ENCODE results near the gene MAP4K1.

The MAP4K1 gene

DNA sequence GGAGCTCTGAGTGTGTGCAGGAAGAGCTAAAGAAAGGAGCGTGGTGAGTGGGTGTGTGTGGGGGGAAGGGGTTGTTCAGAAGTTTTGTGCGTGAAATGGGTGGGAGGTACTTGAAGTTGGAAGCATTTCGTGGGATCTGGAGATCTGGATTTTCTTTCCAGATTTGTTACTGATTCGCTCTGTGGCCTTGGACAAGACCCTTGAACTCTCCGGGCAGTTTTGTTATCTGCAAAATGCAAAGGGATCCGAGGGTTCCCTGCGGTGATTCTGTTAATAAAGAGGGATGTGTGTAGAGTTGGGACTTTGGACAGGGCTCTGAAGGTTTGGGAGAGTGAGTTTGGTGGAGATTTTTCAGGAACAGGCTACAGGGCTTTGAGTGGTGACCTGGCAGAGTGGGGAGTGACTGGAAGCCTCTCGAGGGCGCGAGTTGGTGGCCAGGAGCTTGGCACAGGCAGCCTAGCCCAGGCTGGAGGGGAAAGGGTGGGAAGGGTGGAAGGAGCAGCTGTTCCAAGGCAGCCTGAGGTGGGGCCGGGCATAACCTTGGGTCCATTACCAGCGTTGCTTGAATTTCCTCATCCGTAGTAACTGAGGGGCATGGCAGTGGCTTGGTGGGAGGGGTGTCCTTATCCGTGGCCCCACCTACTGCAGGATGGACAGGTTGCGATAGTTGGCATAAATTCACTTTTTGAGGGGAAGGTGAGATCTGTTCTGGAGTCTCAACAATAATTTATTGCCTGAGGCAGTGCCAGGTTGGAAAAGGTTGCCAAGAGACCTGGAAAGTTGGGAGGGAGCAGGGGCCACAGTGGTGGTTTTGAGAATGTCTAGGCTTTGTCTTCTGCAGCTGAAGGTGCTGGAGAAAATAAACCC, 31.8 kb upstream of the MAP4K1 start:
- DNase-seq (ENCODE audit: low read depth in 1 of 2, low spot score in 1 of 2) = peak in 1 of 2 experiments; percentile 38
- TF ChIP-seq GABPA (IDR thresholded peaks at IDR 0.05; ENCODE audit: low read depth) (no peak), SPI1 (IDR thresholded peaks at IDR 0.05; ENCODE audit: borderline replicate concordance, low read depth) (no peak), POLR2AphosphoS5 (IDR thresholded peaks at IDR 0.05; ENCODE audit: low read depth) (no peak)
- TF ChIP-seq, protein P1, sequence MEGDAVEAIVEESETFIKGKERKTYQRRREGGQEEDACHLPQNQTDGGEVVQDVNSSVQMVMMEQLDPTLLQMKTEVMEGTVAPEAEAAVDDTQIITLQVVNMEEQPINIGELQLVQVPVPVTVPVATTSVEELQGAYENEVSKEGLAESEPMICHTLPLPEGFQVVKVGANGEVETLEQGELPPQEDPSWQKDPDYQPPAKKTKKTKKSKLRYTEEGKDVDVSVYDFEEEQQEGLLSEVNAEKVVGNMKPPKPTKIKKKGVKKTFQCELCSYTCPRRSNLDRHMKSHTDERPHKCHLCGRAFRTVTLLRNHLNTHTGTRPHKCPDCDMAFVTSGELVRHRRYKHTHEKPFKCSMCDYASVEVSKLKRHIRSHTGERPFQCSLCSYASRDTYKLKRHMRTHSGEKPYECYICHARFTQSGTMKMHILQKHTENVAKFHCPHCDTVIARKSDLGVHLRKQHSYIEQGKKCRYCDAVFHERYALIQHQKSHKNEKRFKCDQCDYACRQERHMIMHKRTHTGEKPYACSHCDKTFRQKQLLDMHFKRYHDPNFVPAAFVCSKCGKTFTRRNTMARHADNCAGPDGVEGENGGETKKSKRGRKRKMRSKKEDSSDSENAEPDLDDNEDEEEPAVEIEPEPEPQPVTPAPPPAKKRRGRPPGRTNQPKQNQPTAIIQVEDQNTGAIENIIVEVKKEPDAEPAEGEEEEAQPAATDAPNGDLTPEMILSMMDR (IDR thresholded peaks at IDR 0.05; ENCODE audit: insufficient read depth, low read length) = no peak
- TF ChIP-seq, protein P2, sequence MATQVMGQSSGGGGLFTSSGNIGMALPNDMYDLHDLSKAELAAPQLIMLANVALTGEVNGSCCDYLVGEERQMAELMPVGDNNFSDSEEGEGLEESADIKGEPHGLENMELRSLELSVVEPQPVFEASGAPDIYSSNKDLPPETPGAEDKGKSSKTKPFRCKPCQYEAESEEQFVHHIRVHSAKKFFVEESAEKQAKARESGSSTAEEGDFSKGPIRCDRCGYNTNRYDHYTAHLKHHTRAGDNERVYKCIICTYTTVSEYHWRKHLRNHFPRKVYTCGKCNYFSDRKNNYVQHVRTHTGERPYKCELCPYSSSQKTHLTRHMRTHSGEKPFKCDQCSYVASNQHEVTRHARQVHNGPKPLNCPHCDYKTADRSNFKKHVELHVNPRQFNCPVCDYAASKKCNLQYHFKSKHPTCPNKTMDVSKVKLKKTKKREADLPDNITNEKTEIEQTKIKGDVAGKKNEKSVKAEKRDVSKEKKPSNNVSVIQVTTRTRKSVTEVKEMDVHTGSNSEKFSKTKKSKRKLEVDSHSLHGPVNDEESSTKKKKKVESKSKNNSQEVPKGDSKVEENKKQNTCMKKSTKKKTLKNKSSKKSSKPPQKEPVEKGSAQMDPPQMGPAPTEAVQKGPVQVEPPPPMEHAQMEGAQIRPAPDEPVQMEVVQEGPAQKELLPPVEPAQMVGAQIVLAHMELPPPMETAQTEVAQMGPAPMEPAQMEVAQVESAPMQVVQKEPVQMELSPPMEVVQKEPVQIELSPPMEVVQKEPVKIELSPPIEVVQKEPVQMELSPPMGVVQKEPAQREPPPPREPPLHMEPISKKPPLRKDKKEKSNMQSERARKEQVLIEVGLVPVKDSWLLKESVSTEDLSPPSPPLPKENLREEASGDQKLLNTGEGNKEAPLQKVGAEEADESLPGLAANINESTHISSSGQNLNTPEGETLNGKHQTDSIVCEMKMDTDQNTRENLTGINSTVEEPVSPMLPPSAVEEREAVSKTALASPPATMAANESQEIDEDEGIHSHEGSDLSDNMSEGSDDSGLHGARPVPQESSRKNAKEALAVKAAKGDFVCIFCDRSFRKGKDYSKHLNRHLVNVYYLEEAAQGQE (IDR thresholded peaks at IDR 0.05; ENCODE audit: insufficient replicate concordance, low read depth) = no peak
- Histone ChIP-seq H3K27ac (replicated peaks) (peak overlapping the region; percentile 95), H3K4me3 (replicated peaks; ENCODE audit: insufficient read depth, low read length) (peak overlapping the region; percentile 95), H3K27me3 (ENCODE audit: insufficient read depth, poor library complexity, severe bottlenecking) (no peaks in the 10 kb centered on the region)

DNA sequence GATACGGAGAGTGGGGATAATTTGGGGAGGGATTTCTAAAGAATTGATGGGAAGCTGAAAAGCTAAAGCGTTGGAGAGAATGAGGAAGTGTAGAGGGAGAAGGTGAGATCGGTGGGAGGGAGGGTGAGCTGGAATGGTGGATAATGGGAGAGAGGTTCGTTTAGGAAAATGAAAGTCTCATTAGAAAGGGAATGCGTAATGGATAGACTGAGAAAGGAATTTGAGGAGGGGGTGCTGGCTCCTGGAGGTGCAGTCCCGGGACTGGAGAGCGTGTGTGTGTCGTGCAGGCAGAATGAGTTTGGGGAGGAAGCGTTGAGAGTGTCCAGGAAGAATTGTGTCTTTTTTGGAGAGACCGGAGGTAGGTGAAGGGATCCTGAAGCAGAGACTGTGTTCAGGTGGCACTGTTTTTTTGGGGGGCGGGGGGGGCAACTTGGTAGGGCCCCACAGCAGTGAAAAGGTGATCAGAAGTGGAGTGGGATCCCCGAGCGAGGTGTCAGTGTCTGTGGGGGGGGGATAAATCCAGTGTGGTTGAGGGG, 31.1 kb upstream of the MAP4K1 start:
- DNase-seq (ENCODE audit: low read depth in 1 of 2, low spot score in 1 of 2) = no peak
- peak overlapping the region; percentile 95 for H3K27ac ChIP-seq (replicated peaks)

DNA sequence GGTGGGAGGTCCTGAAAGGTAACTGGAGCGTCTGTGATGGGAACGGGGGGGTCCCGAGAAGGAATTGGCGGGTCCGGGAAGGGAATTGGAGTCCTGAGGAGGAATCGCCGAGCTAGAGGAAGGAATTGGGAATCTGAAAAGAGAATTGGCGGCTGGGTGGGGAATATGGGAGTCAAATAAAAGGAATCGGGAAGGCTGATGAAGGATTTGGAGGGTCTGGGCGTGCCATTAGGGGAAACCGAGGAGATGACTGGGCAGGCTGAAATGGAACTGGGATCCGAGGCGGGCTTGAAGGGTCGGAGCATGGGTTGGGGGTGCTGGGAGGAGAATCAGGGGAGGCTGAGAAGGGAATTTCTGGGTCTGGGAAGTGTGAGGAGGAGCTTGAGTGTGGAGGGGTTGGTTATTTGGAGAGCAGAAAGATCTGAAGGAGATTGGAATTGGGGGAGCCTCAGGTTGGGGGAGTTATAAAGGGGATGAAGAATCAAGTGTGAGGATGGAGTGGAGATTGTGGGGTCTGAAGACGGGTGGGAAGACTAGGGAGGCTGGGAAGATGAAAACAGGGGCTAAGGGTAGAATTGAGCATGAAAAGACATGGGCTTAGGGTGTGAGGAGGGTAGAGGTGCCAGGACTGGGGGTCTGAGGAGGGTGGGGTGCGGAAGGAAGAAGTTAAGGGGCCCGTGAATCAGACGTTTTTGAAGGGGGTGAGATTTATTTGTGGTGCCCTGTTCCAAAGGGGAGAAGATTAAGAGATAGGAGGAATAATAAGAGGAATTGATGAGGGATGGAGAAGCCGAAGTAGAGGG, 30.4 kb upstream of the MAP4K1 start:
- DNase-seq (ENCODE audit: low read depth in 1 of 2, low spot score in 1 of 2) = no peak
- Histone ChIP-seq H3K27me3 (ENCODE audit: insufficient read depth, poor library complexity, severe bottlenecking) (no peaks in the 10 kb centered on the region), H3K27ac (replicated peaks) (peak overlapping the region; percentile 95), H3K4me3 (replicated peaks; ENCODE audit: insufficient read depth, low read length) (peak overlapping the region; percentile 95)
- TF ChIP-seq GABPA (IDR thresholded peaks at IDR 0.05; ENCODE audit: low read depth) (no peak), SPI1 (IDR thresholded peaks at IDR 0.05; ENCODE audit: borderline replicate concordance, low read depth) (no peak)
- TF ChIP-seq, protein P2 (IDR thresholded peaks at IDR 0.05; ENCODE audit: insufficient replicate concordance, low read depth) = no peak

More for the DNA sequence above, 31.1 kb upstream of the MAP4K1 start:
- no peaks in the 10 kb centered on the region for H3K27me3 ChIP-seq (ENCODE audit: insufficient read depth, poor library complexity, severe bottlenecking)
- peak overlapping the region; percentile 95 for H3K4me3 ChIP-seq (replicated peaks; ENCODE audit: insufficient read depth, low read length)
- TF ChIP-seq SPI1 (IDR thresholded peaks at IDR 0.05; ENCODE audit: borderline replicate concordance, low read depth) (peak; percentile 96), GABPA (IDR thresholded peaks at IDR 0.05; ENCODE audit: low read depth) (no peak)

DNA sequence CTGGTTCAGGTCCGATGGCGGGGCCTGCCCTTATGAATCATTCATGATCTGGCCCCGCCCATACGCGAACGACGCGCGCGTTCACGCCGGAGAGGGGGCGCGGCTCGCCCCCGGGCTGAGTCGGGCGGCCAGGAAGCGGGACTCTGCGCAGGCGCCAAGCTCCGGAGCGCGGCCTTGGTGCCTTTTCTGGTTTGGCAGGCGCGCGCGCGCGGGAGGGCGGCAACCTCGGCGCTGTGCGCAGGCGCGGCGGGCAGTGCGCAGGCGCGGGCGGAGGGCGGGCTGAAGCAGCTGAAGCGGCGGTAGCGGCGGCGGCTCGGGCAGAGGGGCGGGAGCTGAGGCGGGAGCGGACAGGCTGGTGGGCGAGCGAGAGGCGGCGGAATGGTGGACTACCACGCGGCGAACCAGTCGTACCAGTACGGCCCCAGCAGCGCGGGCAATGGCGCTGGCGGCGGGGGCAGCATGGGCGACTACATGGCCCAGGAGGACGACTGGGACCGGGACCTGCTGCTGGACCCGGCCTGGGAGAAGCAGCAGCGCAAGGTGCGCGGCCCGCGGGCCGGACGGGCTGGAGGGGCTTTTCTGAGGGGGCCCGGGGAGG, 29.7 kb upstream of the MAP4K1 start, which contains the start of gene ACTN4:
Gene ACTN4, plus strand, starts transcription at position 282 of the 598 bp plus-strand sequence. Its CDS starts 97 bp downstream, at position 379.
- peak; percentile 88 to 98 for DNase-seq (ENCODE audit: low read depth in 1 of 2, low spot score in 1 of 2)
- Histone ChIP-seq H3K4me3 (replicated peaks; ENCODE audit: insufficient read depth, low read length) (peak within 1 kb of the TSS; percentile 95), H3K27me3 (ENCODE audit: insufficient read depth, poor library complexity, severe bottlenecking) (no peaks in the 10 kb centered on the region), H3K27ac (replicated peaks) (peak within 1 kb of the TSS; percentile 95)
- TF ChIP-seq SPI1 (IDR thresholded peaks at IDR 0.05; ENCODE audit: borderline replicate concordance, low read depth) = no peak
- TF ChIP-seq POLR2AphosphoS5 (IDR thresholded peaks at IDR 0.05; ENCODE audit: low read depth) = peak; percentile 88
- no peak for TF ChIP-seq GABPA (IDR thresholded peaks at IDR 0.05; ENCODE audit: low read depth)
- TF ChIP-seq, protein P2 (IDR thresholded peaks at IDR 0.05; ENCODE audit: insufficient replicate concordance, low read depth) = no peak
- TF ChIP-seq, protein P1 (IDR thresholded peaks at IDR 0.05; ENCODE audit: insufficient read depth, low read length) = no peak
